Measurements from ENCODE around the gene KIF13A.
"Not testable (repeated sequence)": the region's sequence is repeated elsewhere in the genome, so short reads cannot be mapped to it uniquely, and the experiment has no call there.

DNA sequence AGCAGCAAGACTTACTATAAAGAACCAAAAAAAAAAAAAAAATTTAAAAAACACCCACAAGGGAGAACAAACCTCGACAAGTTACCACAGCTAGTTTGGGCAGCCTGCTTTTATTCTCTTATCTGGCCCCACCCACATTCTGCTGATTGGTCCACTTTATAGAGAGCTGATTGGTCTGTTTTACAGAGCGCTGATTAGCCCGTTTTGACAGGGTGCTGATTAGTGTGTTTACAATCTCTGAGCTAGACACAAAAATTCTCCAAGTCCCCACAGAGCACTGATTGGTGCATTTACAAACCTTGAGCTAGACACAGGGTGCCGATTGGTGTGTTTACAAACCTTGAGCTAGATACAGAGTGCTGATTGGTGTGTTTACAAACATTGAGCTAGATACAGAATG is 31.7 kb upstream of the KIF13A start:
- not testable (repeated sequence) for TF ChIP-seq EZH2 (IDR thresholded peaks at IDR 0.05); POLR2AphosphoS5 (IDR thresholded peaks at IDR 0.05; ENCODE audit: borderline replicate concordance, low read depth, low read length); FOXP2 (optimal IDR thresholded peaks at IDR 0.05; ENCODE audit: control extremely low read depth, extremely low read length, insufficient read depth)

All from SK-N-MC (cell line).